Suprapubic skin (tissue), 4 donors: ENCODE measurements around the gene CAMK2D.

Source experiments
- EP300 ChIP-seq: sonication (generic); formaldehyde crosslinking; IDR thresholded peaks from one replicate; pipeline ENCODE4 v1.6.1; 2017; ENCODE audit warnings: antibody characterized with exemption
- POLR2A ChIP-seq, 2 donors: fragments of 450-650 bp; IDR thresholded peaks; one replicate each; pipeline ENCODE4 v1.6.1; 2017; ENCODE audit warnings: antibody characterized with exemption in 2 of 2, mild to moderate bottlenecking in 2 of 2, moderate library complexity in 2 of 2
- POLR2AphosphoS5 ChIP-seq, 3 donors: sonication (generic); formaldehyde crosslinking; IDR thresholded peaks; one replicate each; pipeline ENCODE4 v1.6.1; 2017; ENCODE audit warnings: antibody characterized with exemption in 3 of 3
- TF ChIP-seq, protein P1 (sequence below), 2 donors: fragments of 200-600 bp in 1 of 2; fragments of 450-650 bp in 1 of 2; sonication (generic) in 1 of 2; IDR thresholded peaks; one replicate each; pipeline ENCODE4 v1.5.1; 2016 to 2019; ENCODE audit warnings: antibody characterized with exemption in 2 of 2, mild to moderate bottlenecking in 1 of 2, moderate library complexity in 1 of 2

DNA sequence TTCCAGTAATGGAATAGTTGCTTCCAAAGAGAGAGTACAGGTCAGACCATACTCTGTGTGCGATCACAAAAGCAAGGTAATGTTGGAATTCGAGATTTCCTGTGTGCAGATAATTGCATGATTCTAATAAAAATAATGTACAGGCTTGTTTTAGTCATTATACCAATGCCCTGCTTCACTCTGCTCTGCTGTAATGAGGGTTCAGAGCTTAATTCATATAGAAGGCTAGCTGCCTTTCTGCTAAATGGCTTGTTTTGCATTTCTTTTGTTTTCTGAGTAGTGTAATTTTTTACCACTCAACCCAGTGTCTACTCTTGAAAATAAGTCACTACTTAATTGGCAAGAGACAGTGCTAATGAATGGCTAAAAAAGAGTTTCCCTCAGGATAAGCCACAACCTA is 236.0 kb downstream of the CAMK2D start:
- TF ChIP-seq, protein P1, sequence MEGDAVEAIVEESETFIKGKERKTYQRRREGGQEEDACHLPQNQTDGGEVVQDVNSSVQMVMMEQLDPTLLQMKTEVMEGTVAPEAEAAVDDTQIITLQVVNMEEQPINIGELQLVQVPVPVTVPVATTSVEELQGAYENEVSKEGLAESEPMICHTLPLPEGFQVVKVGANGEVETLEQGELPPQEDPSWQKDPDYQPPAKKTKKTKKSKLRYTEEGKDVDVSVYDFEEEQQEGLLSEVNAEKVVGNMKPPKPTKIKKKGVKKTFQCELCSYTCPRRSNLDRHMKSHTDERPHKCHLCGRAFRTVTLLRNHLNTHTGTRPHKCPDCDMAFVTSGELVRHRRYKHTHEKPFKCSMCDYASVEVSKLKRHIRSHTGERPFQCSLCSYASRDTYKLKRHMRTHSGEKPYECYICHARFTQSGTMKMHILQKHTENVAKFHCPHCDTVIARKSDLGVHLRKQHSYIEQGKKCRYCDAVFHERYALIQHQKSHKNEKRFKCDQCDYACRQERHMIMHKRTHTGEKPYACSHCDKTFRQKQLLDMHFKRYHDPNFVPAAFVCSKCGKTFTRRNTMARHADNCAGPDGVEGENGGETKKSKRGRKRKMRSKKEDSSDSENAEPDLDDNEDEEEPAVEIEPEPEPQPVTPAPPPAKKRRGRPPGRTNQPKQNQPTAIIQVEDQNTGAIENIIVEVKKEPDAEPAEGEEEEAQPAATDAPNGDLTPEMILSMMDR (IDR thresholded peaks at IDR 0.05), result no peak
- TF ChIP-seq EP300 (no peak), POLR2A (IDR thresholded peaks at IDR 0.05) (no peak), POLR2AphosphoS5 (IDR thresholded peaks at IDR 0.05) (no peak)
